Measurements from ENCODE around the gene DNAL1. TPM values are rescaled to one million over a fixed set of nuclear protein-coding genes. Genes with fewer than 3 reads are reported as not detected.
A peak's percentile ranks its signal among the peaks of the same experiment; 100 is the strongest.

Gene DNAL1
- total and polyA plus RNA-seq, 2 of the 13 experiments (the other 11 are each of a cell fraction or from before 2014, with no cell fraction given) = 1.4 to 13.3 TPM

DNA sequence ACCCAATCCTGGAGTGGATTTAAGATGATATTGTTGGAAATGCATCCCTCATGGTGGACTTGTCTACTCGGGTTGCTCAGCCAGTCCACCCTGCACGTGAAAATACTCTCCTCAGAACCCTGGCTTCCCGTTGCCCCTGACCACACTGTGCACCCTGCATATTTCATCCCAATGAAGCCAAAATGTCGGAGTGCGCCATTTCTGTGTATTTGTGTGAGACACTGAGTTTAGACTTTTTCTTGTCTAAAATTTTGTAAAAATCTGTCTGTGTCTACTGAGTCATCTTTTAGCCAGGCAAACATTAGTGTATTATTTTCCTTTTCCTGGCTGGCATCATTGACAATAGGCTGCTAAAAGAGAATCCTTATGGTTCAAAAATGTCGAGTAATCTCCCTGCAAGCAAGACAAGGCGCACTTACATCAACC, 69.9 kb downstream of the DNAL1 start:
- H3K27me3 ChIP-seq (ENCODE audit: control insufficient read depth in 1 of 2, insufficient read depth in 2 of 2, low read length in 2 of 2) = no peaks in the 10 kb centered on the region
- 0 out of 2 replicates have a peak, but pooled peaks cover 5% of the 10 kb centered on the region for H4K20me1 ChIP-seq (ENCODE audit: insufficient read depth, low read length)
- WGBS (ENCODE audit: low lambda C conversion rate) = 56% methylated on average over 7 of the region's 7 CpGs
- peaks cover 10 to 25% of the 10 kb centered on the region in 2 experiments; a peak in 4 of 5 replicates for H3K36me3 ChIP-seq (replicated peaks in 1 of 2; ENCODE audit: control insufficient read depth in 1 of 2, insufficient read depth in 2 of 2, low read length in 2 of 2)
- H3K4me1 ChIP-seq (ENCODE audit: insufficient read depth, low read length) = peaks cover 15% of the 10 kb centered on the region
- no peak overlapping the region for H2AFZ ChIP-seq (ENCODE audit: low read length)
- H3K4me3 ChIP-seq (replicated peaks in 1 of 3; ENCODE audit: insufficient read depth in 1 of 3, low read depth in 2 of 3, low read length in 3 of 3) = peak overlapping the region; percentile 79 to 89 (median 81); a peak in 5 of 6 replicates
- in situ Hi-C loops (cut with HindIII; ENCODE audit: extremely low pct_ligation_motif_present, low pct_unique_long_range_greater_than_20kb) = no loop called here
- ATAC-seq (peak; percentile 3), FAIRE-seq (no peak), DNase-seq (ENCODE audit: low spot score) (no peak)
- peak overlapping the region; percentile 91 for H3K4me2 ChIP-seq (ENCODE audit: low read depth, low read length)
- no peak overlapping the region for H3K27ac ChIP-seq (ENCODE audit: extremely low read length, insufficient read depth, low read length)
- TF ChIP-seq SCMH1 (CRISPR knock-in tag; IDR thresholded peaks at IDR 0.05; ENCODE audit: borderline replicate concordance) = no peak
- 0 out of 2 replicates have a peak, but pooled peaks have one; percentile 42 for TF ChIP-seq PAF1 (CRISPR knock-in tag; IDR thresholded peaks at IDR 0.05)
- peak; percentile 6; the same call in 1 of the 2 replicates for TF ChIP-seq PRDM10 (CRISPR knock-in tag; IDR thresholded peaks at IDR 0.05; ENCODE audit: low read depth)
- TF ChIP-seq BHLHE40 (IDR thresholded peaks at IDR 0.05; ENCODE audit: low read length) = peak; percentile 60; the same call in 1 of the 2 replicates
- no peaks in the 10 kb centered on the region for H3K9me3 ChIP-seq (ENCODE audit: low read length)
- H3K9ac ChIP-seq (ENCODE audit: insufficient read depth, low read depth, low read length) = no peak overlapping the region
- CTCF ChIA-PET (ENCODE audit: low intra/inter-chr PET ratio, low total read pairs) = no interaction called here
- intact Hi-C loops (cut with micrococcal nuclease; ENCODE audit: unreplicated experiment) = loop anchor here (5.0 kb wide), 1 partner anchor 177 kb away; the partner anchor contains the start of gene ACOT1
- no TSS peak for BruUV-seq (replicated peaks)
- peaks cover 20% of the 10 kb centered on the region for H3K79me2 ChIP-seq (ENCODE audit: insufficient read depth, low read length)
- POLR2A ChIA-PET = interaction anchor here (0.6 to 2.5 kb wide), 3 partner anchors 10 to 44 kb away, joined by 3 to 8 read pairs (median 3); no protein-coding TSS in a partner anchor

All from HepG2 (cell line).